ENCODE measurements around the gene PEX10. TPM values are rescaled to one million over a fixed set of nuclear protein-coding genes. Genes with fewer than 3 reads are reported as not detected.

PEX10 gene
- total and polyA plus RNA-seq, 2 of the 8 experiments (the other 6 are each of a cell fraction or from before 2014, with no cell fraction given), result 24.3 to 26.9 TPM

DNA sequence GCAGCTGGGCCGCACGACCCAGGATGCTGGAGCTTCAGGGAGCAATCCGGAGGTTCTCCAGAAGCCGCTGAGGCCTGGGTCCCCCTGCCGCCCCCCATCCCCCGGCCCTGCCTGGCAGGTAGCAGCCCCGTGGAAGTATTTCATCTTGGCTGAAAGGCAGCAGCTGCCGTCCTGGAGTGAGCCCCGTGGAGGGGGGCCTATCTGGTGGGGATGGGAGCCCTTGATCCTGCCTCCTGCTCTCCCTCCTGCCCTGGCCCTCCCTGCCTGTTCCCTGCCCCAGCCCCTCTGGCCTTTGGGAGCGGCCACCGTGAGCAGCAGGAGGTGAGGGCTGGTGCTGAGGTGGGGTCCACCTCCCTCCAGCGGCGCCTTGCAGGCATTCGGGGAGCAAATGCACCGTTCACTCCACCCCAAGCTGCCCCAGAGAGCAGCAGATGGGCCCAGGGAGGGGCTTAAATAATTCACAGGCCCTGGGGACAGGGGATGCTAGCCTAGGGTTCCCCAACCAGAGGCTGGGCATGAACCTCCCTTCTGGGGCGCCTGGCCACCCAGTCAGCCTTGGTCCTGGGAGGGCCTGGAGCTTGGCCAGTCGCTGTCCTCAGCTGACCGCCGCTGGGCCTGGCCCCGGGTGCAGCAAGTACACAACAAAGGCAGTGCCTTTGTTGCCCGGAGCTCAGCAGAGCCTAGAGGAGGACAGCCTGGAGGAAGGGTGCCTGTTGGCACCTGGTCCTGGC lies 40.0 kb upstream of the PEX10 start:
- Histone ChIP-seq H3K23me2 (ENCODE audit: low read depth, low read length) (no peaks in the 10 kb centered on the region), H3K79me2 (ENCODE audit: control insufficient read depth in 1 of 2, insufficient read depth in 2 of 2, low read length in 2 of 2) (no peaks in the 10 kb centered on the region), H3K27me3 (replicated peaks in 1 of 4; ENCODE audit: control insufficient read depth in 3 of 4, extremely low read depth in 1 of 4, insufficient read depth in 3 of 4, low read length in 3 of 4) (no peaks in the 10 kb centered on the region; a peak in 1 of 7 replicates), H2BK5ac (ENCODE audit: low read depth, low read length) (no peak overlapping the region), H4K8ac (ENCODE audit: extremely low read depth, insufficient read depth, low read length) (peak overlapping the region; percentile 68), H3K9me3 (ENCODE audit: insufficient read depth in 2 of 2, low read depth in 1 of 2, low read length in 1 of 2) (no peaks in the 10 kb centered on the region), H2AFZ (ENCODE audit: low read length) (no peak overlapping the region), H3K56ac (replicated peaks; ENCODE audit: insufficient read length, low read depth, low read length) (no peak overlapping the region), H3K9ac (replicated peaks in 1 of 4; ENCODE audit: extremely low read depth in 1 of 4, low read depth in 3 of 4, low read length in 3 of 4) (no peak overlapping the region), H2BK20ac (ENCODE audit: low read length) (no peak overlapping the region), H3K27ac (ENCODE audit: low read depth, low read length) (no peak overlapping the region), H3K14ac (ENCODE audit: insufficient read length) (no peak overlapping the region), H3K23ac (ENCODE audit: insufficient read length) (no peak overlapping the region), H4K20me1 (replicated peaks in 1 of 2; ENCODE audit: control insufficient read depth in 1 of 2, insufficient read depth in 2 of 2, low read length in 2 of 2) (peaks cover 0 to 1% of the 10 kb centered on the region in 2 experiments), H2AK5ac (ENCODE audit: low read depth, low read length) (no peak overlapping the region), H3K36me3 (ENCODE audit: control insufficient read depth in 2 of 4, insufficient read depth in 4 of 4, low read length in 3 of 4) (no peaks in the 10 kb centered on the region), H3K4ac (replicated peaks; ENCODE audit: insufficient read length, low read depth, low read length) (no peak overlapping the region), H3K18ac (ENCODE audit: extremely low read depth, low read length) (no peak overlapping the region; the same call in 1 of the 2 replicates), H2BK12ac (ENCODE audit: low read depth, low read length) (no peak overlapping the region), H3K4me1 (replicated peaks in 1 of 4; ENCODE audit: control insufficient read depth in 3 of 4, insufficient read depth in 4 of 4, low read length in 3 of 4) (peaks cover 0 to 12% (median 4%) of the 10 kb centered on the region in 4 experiments; a peak in 4 of 7 replicates), H2BK15ac (ENCODE audit: low read length) (no peak overlapping the region), H4K5ac (ENCODE audit: insufficient read length, low read depth, low read length) (no peak overlapping the region), H3K79me1 (ENCODE audit: low read depth, low read length) (no peaks in the 10 kb centered on the region), H4K91ac (replicated peaks; ENCODE audit: insufficient read length, low read length) (no peak overlapping the region), H3K4me2 (ENCODE audit: insufficient read depth in 1 of 2, low read depth in 2 of 2, low read length in 2 of 2) (no peak overlapping the region), H3K4me3 (ENCODE audit: extremely low read depth in 1 of 4, insufficient read depth in 2 of 4, low read depth in 3 of 4, low read length in 4 of 4) (no peak overlapping the region), H2BK120ac (replicated peaks; ENCODE audit: low read depth, low read length) (no peak overlapping the region)
- 90% methylated on average over 9 of the region's 21 CpGs; no CpG with 5 or more reads in 1 of the 2 experiments for WGBS, 2 experiments (ENCODE audit: extremely low coverage in 1 of 2, insufficient coverage in 1 of 2, insufficient read length in 1 of 2, insufficient replicate concordance in 2 of 2, low coverage in 1 of 2, low lambda C conversion rate in 2 of 2, missing lambda C conversion rate in 1 of 2)
- DNase-seq (ENCODE audit: low read depth in 1 of 2, low spot score in 2 of 2), result no peak
- no peak for TF ChIP-seq SIRT6 (IDR thresholded peaks at IDR 0.05; ENCODE audit: low read length)
- TF ChIP-seq, protein P1, sequence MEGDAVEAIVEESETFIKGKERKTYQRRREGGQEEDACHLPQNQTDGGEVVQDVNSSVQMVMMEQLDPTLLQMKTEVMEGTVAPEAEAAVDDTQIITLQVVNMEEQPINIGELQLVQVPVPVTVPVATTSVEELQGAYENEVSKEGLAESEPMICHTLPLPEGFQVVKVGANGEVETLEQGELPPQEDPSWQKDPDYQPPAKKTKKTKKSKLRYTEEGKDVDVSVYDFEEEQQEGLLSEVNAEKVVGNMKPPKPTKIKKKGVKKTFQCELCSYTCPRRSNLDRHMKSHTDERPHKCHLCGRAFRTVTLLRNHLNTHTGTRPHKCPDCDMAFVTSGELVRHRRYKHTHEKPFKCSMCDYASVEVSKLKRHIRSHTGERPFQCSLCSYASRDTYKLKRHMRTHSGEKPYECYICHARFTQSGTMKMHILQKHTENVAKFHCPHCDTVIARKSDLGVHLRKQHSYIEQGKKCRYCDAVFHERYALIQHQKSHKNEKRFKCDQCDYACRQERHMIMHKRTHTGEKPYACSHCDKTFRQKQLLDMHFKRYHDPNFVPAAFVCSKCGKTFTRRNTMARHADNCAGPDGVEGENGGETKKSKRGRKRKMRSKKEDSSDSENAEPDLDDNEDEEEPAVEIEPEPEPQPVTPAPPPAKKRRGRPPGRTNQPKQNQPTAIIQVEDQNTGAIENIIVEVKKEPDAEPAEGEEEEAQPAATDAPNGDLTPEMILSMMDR (IDR thresholded peaks at IDR 0.05; ENCODE audit: control extremely low read depth in 1 of 3, insufficient read depth in 1 of 3, low read depth in 1 of 3, low read length in 3 of 3), result no peak
- no peak for TF ChIP-seq POLR2A (IDR thresholded peaks at IDR 0.05; ENCODE audit: control extremely low read depth in 1 of 2, low read depth in 2 of 2, low read length in 2 of 2)
- TF ChIP-seq, protein P2, sequence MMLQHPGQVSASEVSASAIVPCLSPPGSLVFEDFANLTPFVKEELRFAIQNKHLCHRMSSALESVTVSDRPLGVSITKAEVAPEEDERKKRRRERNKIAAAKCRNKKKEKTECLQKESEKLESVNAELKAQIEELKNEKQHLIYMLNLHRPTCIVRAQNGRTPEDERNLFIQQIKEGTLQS (IDR thresholded peaks at IDR 0.05; ENCODE audit: insufficient read depth, low read depth, low read length), result no peak
- no peak for TF ChIP-seq KDM4A (IDR thresholded peaks at IDR 0.05; ENCODE audit: low read depth, low read length, severe bottlenecking)
- no peak for TF ChIP-seq HDAC2 (IDR thresholded peaks at IDR 0.05; ENCODE audit: borderline replicate concordance in 1 of 2, low read depth in 2 of 2, low read length in 2 of 2)
- no peak for TF ChIP-seq GABPA (IDR thresholded peaks at IDR 0.05; ENCODE audit: borderline replicate concordance, insufficient read depth, low read length)
- TF ChIP-seq TCF12 (IDR thresholded peaks at IDR 0.05; ENCODE audit: low read depth, low read length), result no peak
- TF ChIP-seq CHD1 (IDR thresholded peaks at IDR 0.05; ENCODE audit: low read depth, low read length), result no peak
- ChIA-PET POLR2A (ENCODE audit: partially characterized antibody) (interaction anchor here (0.9 kb wide), 1 partner anchor 33 kb away, joined by 3 read pairs; no protein-coding TSS in a partner anchor), CTCF (ENCODE audit: partially characterized antibody) (interaction anchor here (0.6 to 1.4 kb wide), 6 partner anchors 8 to 1166 kb away, joined by 3 to 4 read pairs (median 3); no protein-coding TSS in a partner anchor)
- no peak for FAIRE-seq

Measured in H1 (cell line).